ENCODE data around the gene ASTN2.

Gene ASTN2

GRCh38 chr9:116706310-116707290 is 708.3 kb downstream of the ASTN2 start:
- Histone ChIP-seq H3K27ac (ENCODE audit: low read depth, low read length) (no peak overlapping the region), H3K4me3 (ENCODE audit: low read length) (no peak overlapping the region), H3K9ac (ENCODE audit: low read depth, low read length) (no peak overlapping the region), H3K36me3 (ENCODE audit: insufficient read depth, low read length) (no peaks in the 10 kb centered on the region), H3K9me3 (ENCODE audit: insufficient read depth, low read depth, low read length) (no peaks in the 10 kb centered on the region), H3K27me3 (ENCODE audit: insufficient read depth, low read length) (no peaks in the 10 kb centered on the region), H3K4me1 (ENCODE audit: insufficient read depth, low read length) (no peaks in the 10 kb centered on the region)
- WGBS = 93% methylated on average over 8 of the region's 8 CpGs

DNA sequence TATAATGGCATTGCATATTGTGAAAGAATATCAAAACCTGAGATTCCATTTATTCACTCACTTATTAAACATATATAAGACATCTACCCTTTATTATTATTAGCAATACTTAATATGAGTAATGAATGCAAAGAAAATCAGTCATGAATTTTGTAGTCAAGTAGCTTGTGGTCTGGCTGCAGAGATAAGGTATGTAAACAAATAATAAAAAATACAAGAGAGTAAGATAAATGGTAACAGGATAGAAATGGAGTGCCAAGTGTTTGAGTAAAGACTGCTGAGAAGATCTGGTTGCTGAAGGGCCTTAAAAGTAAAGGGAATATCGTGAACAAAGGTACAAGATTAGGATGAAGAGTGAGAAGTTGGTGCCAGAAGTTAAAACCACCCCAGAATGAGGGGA is 709.3 kb downstream of the ASTN2 start:
- Histone ChIP-seq H3K27ac (ENCODE audit: low read depth, low read length) (no peak overlapping the region), H3K36me3 (ENCODE audit: insufficient read depth, low read length) (peaks cover 5% of the 10 kb centered on the region; the same call in 1 of the 2 replicates), H3K9ac (ENCODE audit: low read depth, low read length) (no peak overlapping the region), H3K27me3 (ENCODE audit: insufficient read depth, low read length) (no peaks in the 10 kb centered on the region), H3K4me1 (ENCODE audit: insufficient read depth, low read length) (no peaks in the 10 kb centered on the region), H3K9me3 (ENCODE audit: insufficient read depth, low read depth, low read length) (no peaks in the 10 kb centered on the region), H3K4me3 (ENCODE audit: low read length) (no peak overlapping the region)
- WGBS = 90% methylated on average over 1 of the region's 1 CpG

DNA sequence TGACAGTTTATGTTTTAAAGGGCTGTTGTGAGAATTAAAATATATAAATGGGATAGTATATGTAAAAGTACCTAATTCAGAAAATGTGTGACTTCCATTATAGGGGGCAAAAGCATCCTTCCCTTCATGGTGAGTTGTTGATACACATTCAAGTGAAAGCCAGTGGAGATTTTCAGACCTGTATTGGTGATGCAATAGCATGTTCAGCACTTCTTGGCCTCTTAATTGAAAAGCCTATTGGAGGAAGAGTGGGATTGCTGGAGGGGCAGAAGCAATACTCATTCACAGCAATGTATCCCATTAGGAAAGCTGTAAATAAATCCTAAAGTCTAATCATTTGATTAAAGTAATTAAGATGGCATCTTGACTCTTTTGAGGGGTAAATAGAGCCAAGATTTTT is 710.4 kb downstream of the ASTN2 start:
- Histone ChIP-seq H3K27me3 (ENCODE audit: insufficient read depth, low read length) (no peaks in the 10 kb centered on the region), H3K9ac (ENCODE audit: low read depth, low read length) (no peak overlapping the region), H3K27ac (ENCODE audit: low read depth, low read length) (no peak overlapping the region), H3K36me3 (ENCODE audit: insufficient read depth, low read length) (peaks cover 16% of the 10 kb centered on the region), H3K4me1 (ENCODE audit: insufficient read depth, low read length) (no peaks in the 10 kb centered on the region), H3K4me3 (ENCODE audit: low read length) (no peak overlapping the region), H3K9me3 (ENCODE audit: insufficient read depth, low read depth, low read length) (no peaks in the 10 kb centered on the region)

DNA sequence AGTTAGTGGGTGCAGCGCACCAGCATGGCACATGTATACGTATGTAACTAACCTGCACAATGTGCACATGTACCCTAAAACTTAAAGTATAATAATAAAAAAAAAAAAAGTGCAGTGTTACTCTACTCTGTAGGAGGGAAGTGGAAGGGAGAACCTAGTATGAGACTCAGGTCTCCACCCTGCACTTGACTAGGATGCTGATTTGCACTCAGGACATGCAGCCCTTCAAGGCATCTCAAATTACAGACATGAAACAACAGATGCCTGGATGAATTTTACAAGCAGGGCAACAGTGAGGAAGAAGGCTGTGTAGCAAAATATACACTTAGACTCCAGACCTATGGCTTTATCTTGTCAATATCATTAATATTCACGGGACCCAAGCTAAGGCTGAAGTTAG is 711.2 kb downstream of the ASTN2 start:
- Histone ChIP-seq H3K4me1 (ENCODE audit: insufficient read depth, low read length) (no peaks in the 10 kb centered on the region), H3K9me3 (ENCODE audit: insufficient read depth, low read depth, low read length) (no peaks in the 10 kb centered on the region), H3K4me3 (ENCODE audit: low read length) (no peak overlapping the region), H3K27ac (ENCODE audit: low read depth, low read length) (no peak overlapping the region), H3K9ac (ENCODE audit: low read depth, low read length) (no peak overlapping the region), H3K27me3 (ENCODE audit: insufficient read depth, low read length) (no peaks in the 10 kb centered on the region), H3K36me3 (ENCODE audit: insufficient read depth, low read length) (peaks cover 24% of the 10 kb centered on the region)
- WGBS = 96% methylated on average over 1 of the region's 3 CpGs

- Histone ChIP-seq H3K4me3 (ENCODE audit: low read length) (no peak overlapping the region), H3K36me3 (ENCODE audit: insufficient read depth, low read length) (peaks cover 39% of the 10 kb centered on the region), H3K27me3 (ENCODE audit: insufficient read depth, low read length) (no peaks in the 10 kb centered on the region), H3K4me1 (ENCODE audit: insufficient read depth, low read length) (no peaks in the 10 kb centered on the region), H3K27ac (ENCODE audit: low read depth, low read length) (no peak overlapping the region), H3K9ac (ENCODE audit: low read depth, low read length) (no peak overlapping the region), H3K9me3 (ENCODE audit: insufficient read depth, low read depth, low read length) (no peaks in the 10 kb centered on the region)
- 88% methylated on average over 2 of the region's 2 CpGs for WGBS
Measured at GRCh38 chr9:116701940-116702642, 712.8 kb downstream of the ASTN2 start.

DNA sequence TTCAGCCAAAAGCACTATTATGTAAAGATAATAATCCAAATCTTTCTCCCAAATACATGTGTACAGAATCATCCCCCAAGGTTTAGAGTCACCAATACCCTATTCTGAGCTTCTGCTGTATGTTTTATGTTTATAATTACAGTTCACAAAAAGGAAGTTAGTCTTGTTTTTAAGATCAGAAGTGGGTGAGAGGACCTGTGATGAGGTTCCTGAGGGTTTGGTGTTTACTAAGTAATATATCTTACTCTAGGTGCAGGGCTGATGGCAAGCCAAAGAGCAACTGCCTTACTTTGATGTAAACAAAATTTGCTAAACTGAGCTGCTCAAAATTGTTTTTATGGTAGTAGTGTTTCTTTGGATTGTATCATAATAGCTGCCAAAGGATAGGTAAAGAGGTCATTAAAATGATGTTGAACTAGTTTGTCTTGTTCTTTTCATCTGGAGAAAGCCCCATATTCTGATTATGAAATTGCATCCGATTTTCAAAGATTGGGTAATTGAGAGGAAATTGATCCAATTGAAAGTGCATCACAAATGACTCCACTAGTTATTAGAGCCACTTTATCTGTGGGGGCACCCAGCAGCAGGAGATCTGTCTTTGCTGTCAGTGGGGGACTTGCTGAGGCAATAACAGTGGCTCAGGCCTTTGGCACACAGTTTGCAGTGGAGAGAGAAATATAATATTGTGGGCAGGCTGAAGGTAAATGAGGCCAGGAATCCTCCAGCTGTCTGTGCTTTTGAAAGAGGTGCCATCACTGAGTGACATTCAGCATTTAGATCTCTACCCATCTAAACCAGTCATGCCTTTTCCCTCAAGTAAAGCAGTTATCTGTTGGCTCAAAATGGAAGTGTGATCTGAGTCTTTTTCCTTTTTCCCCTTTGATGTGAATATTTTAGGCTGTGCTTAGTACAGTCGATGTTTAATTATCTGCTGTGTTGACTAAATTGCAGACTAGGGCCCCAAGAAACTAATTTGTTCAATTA is 713.7 kb downstream of the ASTN2 start:
- no peaks in the 10 kb centered on the region for H3K9me3 ChIP-seq (ENCODE audit: insufficient read depth, low read depth, low read length)
- H3K4me1 ChIP-seq (ENCODE audit: insufficient read depth, low read length) = no peaks in the 10 kb centered on the region
- H3K27ac ChIP-seq (ENCODE audit: low read depth, low read length) = no peak overlapping the region
- peaks cover 39% of the 10 kb centered on the region for H3K36me3 ChIP-seq (ENCODE audit: insufficient read depth, low read length)
- WGBS = 100% methylated on average over 2 of the region's 2 CpGs
- no peak overlapping the region for H3K4me3 ChIP-seq (ENCODE audit: low read length)
- H3K9ac ChIP-seq (ENCODE audit: low read depth, low read length) = no peak overlapping the region
- no peaks in the 10 kb centered on the region for H3K27me3 ChIP-seq (ENCODE audit: insufficient read depth, low read length)

DNA sequence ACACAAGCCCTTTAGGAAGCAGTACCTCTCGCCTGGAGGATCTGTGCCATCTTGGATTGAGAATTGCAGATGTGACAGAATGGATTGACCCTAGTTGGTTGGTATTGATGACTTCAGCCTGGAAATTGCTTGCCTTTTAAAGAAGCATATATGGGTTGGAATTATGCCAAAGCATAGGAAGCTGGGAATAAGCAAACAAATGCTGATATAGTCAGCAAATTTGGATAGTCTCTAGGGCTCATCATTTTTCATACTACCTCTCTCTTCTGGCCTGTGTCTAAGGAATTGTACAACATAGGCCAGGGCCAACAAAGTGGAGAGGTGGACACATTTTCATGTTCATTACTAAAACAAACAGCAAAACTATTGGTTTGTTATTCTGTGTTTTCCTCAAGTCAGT is 714.6 kb downstream of the ASTN2 start:
- H3K36me3 ChIP-seq (ENCODE audit: insufficient read depth, low read length) = peaks cover 39% of the 10 kb centered on the region
- no peak overlapping the region for H3K9ac ChIP-seq (ENCODE audit: low read depth, low read length)
- H3K27me3 ChIP-seq (ENCODE audit: insufficient read depth, low read length) = no peaks in the 10 kb centered on the region
- H3K4me1 ChIP-seq (ENCODE audit: insufficient read depth, low read length) = no peaks in the 10 kb centered on the region
- no peak overlapping the region for H3K4me3 ChIP-seq (ENCODE audit: low read length)
- no peaks in the 10 kb centered on the region for H3K9me3 ChIP-seq (ENCODE audit: insufficient read depth, low read depth, low read length)
- no peak overlapping the region for H3K27ac ChIP-seq (ENCODE audit: low read depth, low read length)
- WGBS = 91% methylated on average over 1 of the region's 1 CpG

GRCh38 chr9:116697887-116698286 is 717.0 kb downstream of the ASTN2 start:
- Histone ChIP-seq H3K36me3 (ENCODE audit: insufficient read depth, low read length) (peaks cover 39% of the 10 kb centered on the region), H3K27me3 (ENCODE audit: insufficient read depth, low read length) (no peaks in the 10 kb centered on the region), H3K9ac (ENCODE audit: low read depth, low read length) (no peak overlapping the region), H3K27ac (ENCODE audit: low read depth, low read length) (no peak overlapping the region), H3K4me3 (ENCODE audit: low read length) (no peak overlapping the region), H3K9me3 (ENCODE audit: insufficient read depth, low read depth, low read length) (no peaks in the 10 kb centered on the region), H3K4me1 (ENCODE audit: insufficient read depth, low read length) (no peaks in the 10 kb centered on the region)
- WGBS = 96% methylated on average over 16 of the region's 16 CpGs

GRCh38 chr9:116697362-116697761 is 717.5 kb downstream of the ASTN2 start:
- WGBS = no CpG with 5 or more reads among the region's 1 CpG
- Histone ChIP-seq H3K36me3 (ENCODE audit: insufficient read depth, low read length) (peaks cover 39% of the 10 kb centered on the region), H3K27ac (ENCODE audit: low read depth, low read length) (no peak overlapping the region), H3K9ac (ENCODE audit: low read depth, low read length) (no peak overlapping the region), H3K9me3 (ENCODE audit: insufficient read depth, low read depth, low read length) (no peaks in the 10 kb centered on the region), H3K27me3 (ENCODE audit: insufficient read depth, low read length) (no peaks in the 10 kb centered on the region), H3K4me1 (ENCODE audit: insufficient read depth, low read length) (no peaks in the 10 kb centered on the region), H3K4me3 (ENCODE audit: low read length) (no peak overlapping the region)

DNA sequence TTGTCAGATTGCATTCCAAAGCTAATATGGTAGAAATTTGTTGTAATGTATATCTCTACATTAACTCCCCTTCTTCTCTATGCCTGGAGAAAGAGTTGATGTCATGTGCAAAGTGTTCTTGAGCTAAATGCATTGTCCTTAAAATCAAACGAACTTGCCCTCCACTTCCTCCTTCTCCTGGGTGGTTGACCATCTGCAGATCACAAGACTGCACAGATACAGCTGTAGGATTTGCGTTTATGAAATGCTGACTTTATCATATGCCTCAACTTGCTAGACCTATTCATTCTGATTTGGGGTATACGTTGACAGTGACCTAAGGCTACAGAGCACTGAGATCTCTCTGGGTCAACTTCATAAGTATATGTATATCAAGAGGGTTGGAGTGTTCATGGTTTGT is 719.4 kb downstream of the ASTN2 start:
- 57% methylated on average over 3 of the region's 3 CpGs for WGBS
- Histone ChIP-seq H3K4me3 (ENCODE audit: low read length) (no peak overlapping the region), H3K36me3 (ENCODE audit: insufficient read depth, low read length) (peaks cover 33% of the 10 kb centered on the region), H3K9ac (ENCODE audit: low read depth, low read length) (no peak overlapping the region), H3K27ac (ENCODE audit: low read depth, low read length) (no peak overlapping the region), H3K4me1 (ENCODE audit: insufficient read depth, low read length) (no peaks in the 10 kb centered on the region), H3K27me3 (ENCODE audit: insufficient read depth, low read length) (no peaks in the 10 kb centered on the region), H3K9me3 (ENCODE audit: insufficient read depth, low read depth, low read length) (no peaks in the 10 kb centered on the region)

Data from HUES64 (cell line).